NCI-H1048 (cell line): ENCODE data around the gene ACTG1.

Experiments used
- DNase-seq: peaks from one replicate; lab custom pipeline; 2025; lab: John Stamatoyannopoulos, UW

ACTG1 gene

DNA sequence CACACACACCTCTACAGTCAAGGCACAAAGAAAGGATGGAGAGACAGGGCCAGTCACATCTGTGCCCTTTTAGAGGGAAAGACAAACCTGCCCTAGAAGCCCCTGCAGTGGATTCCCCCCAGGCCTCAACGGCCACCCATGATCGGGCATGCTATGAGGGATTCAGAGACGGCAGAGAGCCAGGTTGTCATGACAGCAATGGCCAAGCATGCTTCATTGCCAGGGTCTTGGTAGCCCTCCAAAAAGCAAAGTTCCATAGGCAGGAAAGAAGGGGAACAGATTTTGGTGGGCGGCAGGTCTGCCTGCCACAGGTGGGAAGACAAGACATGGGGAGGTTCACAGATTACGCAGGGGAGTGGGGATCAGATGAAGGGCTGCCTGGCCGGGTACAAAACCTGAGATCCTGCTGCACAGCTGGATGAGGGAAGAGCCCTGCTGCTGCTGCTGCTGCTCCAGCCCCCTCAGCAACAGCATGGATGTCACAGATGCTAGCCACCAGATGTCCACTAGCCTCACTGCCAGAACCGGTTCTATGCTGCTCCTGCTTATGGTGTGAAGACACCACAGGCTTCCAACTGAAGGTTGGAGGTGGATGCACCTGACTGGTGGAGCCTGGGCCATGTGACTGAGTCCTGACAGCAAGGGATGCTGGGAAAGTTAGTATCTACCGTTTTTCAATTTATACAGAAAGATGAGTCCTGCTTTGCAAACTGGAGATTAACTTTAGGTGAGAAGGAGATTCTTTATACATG is 17.8 kb downstream of the ACTG1 start:
- DNase-seq = no peak

DNA sequence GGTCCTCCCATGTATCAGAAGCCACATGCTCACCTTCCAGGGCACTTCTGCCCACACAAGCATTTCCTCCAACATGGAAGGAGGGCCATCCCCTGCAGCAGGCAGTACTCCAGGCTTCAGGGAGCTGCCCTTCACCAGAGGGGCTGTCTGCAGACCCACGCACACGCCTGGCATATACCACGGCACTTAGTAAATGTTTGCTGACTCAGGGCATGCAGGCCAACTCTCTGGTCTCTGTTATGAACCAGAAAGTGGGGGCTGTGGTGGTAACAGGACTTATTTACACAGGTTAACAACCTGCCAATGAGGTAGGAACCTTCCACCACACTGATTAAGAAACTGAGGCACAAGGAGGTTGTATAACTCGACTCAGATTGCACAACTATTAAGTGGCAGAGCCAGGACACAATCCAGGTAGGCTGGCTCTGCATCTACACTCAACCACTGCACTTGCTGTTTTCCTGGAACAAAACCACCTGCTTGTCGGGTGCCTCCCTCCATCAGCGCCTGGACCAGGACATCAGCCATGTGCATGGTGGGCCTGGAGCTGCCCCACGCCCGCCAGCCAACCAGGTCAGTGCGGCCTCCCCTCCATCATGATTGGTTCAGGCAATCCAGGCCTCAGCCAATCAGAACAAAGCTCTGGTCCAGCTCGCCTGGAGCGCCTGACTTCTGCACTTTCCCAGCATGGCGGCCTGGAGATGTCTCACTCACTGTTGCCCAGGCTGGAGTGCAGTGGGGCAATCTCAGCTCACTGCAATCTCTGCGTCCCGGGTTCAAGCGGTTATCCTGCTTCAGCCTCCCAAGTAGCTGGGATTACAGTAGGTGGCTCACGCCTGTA is 19.2 kb downstream of the ACTG1 start:
- no peak for DNase-seq

DNA sequence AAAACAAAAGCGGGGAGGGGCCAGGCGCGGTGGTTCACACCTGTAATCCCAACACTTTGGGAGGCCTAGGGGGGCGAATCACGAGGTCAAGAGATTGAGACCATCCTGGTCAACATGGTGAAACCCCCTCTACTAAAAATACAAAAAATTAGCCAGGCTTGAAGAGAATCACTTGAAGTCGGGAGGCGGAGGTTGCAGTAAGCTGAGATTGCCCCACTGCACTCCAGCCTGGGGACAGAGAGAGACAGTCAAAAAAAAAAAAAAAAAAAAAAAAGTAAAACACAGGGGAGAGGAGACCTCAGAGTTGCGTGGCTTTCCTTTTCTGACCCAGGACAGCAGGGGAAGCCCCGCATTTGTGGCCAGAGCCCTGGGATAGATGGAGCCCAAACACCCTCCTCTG is 19.9 kb downstream of the ACTG1 start:
- no peak for DNase-seq

- no peak for DNase-seq
Measured at GRCh38 chr17:81492202-81492601, 20.4 kb downstream of the ACTG1 start.

GRCh38 chr17:81491761-81492160 is 20.8 kb downstream of the ACTG1 start:
- DNase-seq = no peak

DNA sequence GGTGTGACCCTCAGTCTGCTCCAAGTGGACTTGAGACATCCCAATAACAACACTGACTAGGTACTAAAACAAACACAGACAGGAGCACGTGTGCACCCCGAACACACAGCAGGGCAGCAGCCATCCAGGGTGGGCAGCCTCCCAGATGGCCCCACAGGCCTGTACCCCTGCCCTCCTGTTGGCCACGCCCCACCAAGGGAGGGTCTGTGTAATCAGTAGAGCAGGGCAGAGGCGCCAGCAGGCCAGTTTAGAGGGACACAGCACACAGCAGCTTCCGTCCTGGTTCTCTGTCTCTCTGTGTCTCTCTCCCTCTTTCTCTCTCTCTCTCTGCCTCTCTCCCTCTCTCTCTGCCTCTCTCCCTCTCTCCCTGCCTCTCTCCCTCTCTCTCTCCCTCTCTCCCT is 21.4 kb downstream of the ACTG1 start:
- no peak for DNase-seq

DNA sequence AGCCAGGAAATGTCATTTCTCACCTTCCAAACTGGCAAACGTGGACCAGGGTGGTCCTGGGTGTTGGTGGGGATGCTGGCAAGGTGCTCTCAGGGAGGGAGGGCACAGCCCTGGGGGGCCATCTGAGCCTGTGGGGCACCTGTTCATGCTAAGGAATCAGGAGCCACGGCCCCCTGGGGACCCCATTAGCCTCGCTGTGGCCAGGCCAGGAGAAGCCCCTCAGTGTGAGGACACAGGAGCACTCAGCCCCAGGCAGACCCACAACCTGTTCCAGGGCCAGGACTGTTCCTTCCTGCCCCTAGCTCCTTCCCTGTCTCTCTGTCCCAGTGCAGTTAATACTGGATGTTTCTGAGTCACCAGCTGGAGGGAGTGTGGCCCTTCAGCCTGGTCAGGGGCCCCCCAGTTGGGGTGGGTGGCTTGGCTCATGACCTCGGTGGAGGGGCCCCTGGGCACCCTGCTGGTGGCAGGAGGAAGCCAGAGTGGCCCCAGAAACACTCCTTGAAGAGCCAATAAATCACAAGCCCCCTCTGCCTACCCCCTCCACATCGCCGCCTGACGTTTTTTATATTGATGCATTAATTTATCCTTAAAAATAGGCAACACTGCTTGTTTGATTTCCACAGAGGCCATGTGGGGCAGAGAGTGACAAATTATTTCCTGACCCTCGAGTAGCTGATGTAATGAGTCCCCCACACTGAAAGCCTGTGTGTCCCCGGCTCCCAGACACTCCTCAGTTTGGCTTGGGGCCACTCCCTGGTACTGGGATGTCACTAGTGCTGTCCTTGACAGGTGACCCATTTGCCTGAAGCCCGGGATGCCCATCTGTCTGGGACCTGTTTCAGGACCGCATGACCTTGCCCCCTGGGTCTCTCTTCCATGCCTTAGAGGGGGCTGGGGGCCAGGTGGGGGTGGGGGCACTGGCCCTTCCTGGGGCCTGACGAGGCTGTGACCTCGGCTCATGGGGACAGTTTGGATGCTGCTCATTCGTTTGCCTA is 22.3 kb downstream of the ACTG1 start:
- no peak for DNase-seq

DNA sequence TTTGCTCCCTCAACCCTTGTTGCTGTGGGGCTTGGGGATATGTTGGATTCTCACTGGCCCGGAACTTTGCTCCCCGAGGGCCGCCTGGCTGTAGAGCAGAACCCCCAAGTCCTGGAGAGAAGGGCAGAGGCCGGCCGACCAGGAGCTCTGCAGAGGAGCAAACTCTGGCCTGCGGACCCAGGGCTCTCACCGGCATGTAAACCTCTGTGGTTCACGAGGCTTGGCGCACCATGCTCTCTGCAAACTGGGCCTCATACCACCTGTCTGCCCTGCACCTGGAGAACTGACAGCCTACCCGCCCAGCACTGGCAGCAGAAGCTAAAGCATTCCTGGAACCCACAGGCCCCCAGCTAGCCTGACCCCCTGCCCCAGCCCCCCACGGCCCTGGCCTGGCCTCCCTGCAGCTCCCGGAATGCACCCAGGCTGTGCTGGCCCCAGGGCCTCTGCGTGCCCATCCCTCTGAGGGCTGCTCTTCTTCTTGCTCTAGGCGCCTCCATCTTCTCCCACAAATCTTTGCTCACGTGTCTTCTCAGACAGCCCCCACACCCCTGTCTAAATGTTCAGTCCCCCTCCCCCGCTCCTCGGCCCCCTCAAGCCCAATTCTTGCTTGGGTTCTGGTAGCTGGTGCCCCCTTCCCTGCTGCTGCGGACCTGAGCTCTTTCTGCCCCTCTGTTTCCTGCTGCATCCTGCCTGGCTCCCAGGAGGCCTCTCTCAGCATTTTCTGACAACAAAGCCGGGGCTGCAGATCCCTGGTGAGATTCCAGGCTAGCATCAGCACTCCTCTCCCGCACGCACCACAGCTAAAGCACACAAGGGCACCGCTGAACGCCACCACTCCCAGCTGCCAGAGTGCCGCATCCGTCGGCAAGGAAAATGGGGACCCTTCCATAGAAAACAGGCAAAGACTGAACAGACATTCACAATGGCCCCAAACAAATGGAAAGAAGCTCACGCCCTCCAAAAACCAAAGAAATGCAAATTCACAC is 23.3 kb downstream of the ACTG1 start:
- no peak for DNase-seq

DNA sequence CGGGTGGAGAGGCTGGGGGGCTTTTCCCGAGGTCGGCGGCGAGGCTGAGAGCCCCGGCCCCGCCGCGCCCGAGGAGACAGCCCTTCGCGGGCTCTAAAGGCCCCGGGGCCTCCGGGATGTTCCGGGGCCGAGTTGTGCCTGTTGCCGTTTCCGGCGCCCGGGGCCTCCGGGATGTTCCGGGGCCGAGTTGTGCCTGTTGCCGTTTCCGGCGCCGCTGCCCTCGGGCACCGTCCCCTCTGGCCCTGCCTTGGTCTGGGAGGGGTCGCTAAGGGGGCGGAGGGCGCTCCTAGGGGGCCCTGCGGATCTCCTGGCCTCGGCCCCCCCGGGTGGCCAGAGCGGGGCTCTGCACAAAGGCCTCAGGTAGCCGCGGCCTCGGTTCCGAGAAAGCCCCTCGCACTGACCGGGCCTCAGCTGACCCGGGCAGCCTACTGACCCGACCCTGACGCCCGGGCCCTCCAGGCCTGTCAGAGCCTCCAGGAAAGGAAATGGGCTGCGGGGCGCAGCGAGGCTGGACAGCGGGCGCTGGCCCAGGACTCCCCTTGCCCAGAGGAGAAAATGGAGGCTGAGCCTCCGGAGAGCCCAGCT is 24.2 kb downstream of the ACTG1 start:
- no peak for DNase-seq

DNA sequence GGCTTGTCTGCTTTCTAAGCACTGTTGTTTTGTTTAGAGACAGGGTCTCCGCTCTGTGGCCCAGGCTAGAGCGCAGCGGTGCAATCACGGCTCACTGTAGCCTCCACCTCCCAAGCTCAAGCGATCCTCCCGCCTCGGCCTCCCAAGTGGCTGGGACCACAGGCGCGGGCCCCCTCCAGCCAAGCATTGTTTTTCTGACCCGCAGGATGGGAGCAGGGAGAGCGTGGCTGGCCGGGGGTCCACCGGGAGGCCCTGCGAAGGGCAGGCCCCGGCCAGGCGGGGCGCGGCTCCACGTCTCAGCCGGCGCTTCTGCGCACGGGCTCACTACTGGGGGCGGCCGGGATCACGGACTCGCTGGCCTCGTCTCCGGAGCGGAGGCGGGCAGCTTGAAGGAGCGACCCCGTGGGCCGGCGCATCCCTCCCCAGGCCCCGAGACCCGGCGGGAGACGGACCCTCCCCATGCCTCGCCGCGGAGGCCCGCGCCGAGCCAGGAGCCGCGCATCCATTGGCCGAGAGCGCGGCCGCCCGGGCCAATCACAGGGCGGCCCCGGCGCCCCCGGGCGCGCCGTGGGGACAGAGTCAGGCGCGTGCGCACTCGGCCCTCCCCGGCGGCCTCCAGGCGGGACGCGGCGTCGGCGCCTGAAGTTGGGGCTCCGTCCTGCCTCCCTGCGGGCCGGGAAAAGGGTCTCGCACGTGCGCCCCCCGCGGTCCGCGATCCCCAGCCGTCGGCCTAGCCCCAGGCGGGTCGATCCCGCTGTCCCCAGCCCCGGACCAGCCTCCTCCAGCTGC is 24.9 kb downstream of the ACTG1 start:
- no peak for DNase-seq

DNA sequence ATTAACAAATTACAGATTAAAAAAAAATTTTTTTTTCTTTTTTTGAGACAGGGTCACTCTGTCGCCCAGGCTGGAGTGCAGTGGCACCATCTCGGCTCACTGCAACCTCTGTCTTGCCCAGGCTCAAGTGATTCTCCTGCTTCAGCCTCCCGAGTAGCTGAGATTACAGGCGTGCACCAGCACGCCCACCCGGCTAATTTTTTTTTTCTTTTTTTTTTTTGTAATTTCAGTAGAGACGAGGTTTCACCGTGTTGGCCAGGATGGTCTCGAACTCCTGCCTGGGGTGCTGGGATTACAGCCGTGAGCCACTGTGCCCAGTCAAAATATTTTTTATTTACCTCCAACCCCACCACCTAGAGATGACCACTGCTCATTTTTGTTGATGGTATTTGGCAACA is 25.5 kb downstream of the ACTG1 start:
- DNase-seq = no peak

DNA sequence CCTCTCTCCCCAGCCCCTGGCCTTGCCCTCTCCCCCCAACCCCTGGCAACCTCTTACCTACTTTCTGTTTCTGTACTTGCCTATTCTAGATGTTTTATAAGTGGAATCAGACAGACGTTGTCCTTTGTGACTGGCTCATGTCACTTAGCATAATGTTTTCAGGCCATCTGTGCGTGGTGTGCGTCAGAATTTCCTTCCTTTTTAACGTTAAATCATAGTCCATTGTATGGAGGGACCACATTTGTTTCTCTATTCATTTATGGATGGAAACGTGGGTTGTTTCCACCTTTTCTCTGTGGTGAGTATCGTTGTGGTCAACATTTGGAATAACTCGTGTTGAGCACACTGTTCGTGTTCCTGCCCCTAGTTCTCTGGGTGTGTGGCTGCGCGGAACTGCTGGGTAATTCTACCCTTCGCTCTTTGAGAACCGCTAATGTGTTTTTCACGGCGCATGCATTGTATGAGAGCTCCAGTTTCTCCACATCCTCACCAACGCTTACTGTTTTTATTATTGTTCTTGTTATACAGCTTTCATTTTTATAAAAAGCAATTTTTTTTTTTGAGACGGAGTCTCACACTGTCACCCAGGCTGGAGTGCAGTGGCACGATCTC is 26.3 kb downstream of the ACTG1 start:
- DNase-seq = no peak

GRCh38 chr17:81484195-81484979 is 28.2 kb downstream of the ACTG1 start:
- DNase-seq = peak; percentile 26

DNA sequence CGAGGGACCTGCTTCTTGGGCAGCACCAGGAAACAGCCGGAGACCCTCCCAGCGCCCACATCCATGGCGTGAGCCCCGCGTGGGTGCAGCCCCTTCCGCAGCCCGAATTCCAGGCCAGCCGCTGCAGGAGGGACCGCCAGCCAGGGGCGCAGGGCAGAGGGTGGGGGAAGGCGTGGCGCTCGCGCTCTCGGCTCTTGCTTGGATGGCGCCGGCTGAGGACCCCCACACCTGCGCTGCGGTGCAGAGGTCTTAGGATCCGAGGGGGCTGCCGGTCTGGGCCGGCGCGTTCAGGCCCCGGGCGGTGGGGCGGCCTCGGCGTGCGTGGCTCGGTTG is 28.8 kb downstream of the ACTG1 start:
- DNase-seq = no peak

DNA sequence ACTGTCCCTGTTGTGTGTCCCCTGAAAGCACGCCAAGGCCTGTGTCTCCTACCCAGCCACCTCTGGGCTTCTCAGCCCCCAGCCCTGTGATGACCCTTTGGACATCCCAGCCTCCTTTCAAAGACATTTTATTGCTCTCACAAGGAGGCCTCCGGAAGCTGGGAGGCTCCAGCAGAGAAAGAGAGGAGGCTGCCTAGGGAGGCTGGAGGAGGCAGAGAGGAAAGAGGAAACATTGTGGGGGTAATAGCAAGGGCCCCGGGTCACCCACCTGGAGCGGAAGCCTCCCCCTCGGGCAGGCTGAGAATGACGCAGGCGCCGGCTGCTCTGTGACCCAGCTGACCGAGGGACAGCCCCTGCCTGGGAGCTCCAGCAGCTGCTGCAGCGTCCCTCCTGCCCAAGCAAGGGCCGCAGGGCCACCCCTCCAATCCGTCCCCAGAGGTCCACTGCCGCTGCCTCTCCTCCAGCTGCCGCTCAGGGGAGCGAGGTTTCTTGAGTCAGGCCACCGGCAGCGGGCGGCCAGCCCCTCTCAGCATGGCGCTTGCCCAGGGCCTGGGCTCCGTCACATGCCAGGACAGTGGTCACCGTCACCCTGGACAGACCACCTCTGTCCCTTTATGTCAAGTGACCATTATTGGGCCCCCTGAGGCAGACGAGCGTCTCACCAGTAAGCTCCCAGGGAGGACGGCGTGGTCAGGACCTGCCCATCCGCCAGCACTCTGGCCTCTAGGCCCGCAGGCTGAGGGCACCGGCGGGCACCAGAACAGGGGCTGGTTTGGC is 29.3 kb downstream of the ACTG1 start:
- no peak for DNase-seq

- DNase-seq = no peak
Measured at GRCh38 chr17:81482673-81483072, 29.9 kb downstream of the ACTG1 start.

GRCh38 chr17:81481815-81482505 is 30.6 kb downstream of the ACTG1 start:
- no peak for DNase-seq
